Naive B cell (primary cell): Measurements from ENCODE around the gene DNAL4. TPM values are rescaled to one million over a fixed set of nuclear protein-coding genes. Genes with fewer than 3 reads are reported as not detected.

Source experiments
- ATAC-seq, 2 donors: fragments of 150-1000 bp; cut with Tn5 transposase; 2 replicates each; pipeline ENCODE4 v1.10.0; 2021; ENCODE audit warnings: low read depth in 2 of 2, mild to moderate bottlenecking in 2 of 2, moderate library complexity in 2 of 2
- DNase-seq: peaks from one replicate; pipeline ENCODE4 v3.0.0; 2022
- H3K27ac Mint-ChIP-seq, 6 donors: one replicate each; pipeline ENCODE4 v1.8.0; 2020 to 2022; ENCODE audit warnings: mild to moderate bottlenecking in 6 of 6, mixed read lengths in 6 of 6, moderate library complexity in 5 of 6, inconsistent platforms in 2 of 6
- H3K27me3 Mint-ChIP-seq, 3 donors: one replicate each; pipeline ENCODE4 v1.8.0; 2021 to 2022; ENCODE audit warnings: mixed read lengths in 3 of 3, mild to moderate bottlenecking in 1 of 3
- H3K36me3 Mint-ChIP-seq, 2 donors: one replicate each; pipeline ENCODE4 v1.8.0; 2020 to 2022; ENCODE audit warnings: mixed read lengths in 2 of 2, inconsistent platforms in 1 of 2, mild to moderate bottlenecking in 1 of 2
- H3K4me1 Mint-ChIP-seq, 3 donors: one replicate each; pipeline ENCODE4 v1.8.0; 2020 to 2022; ENCODE audit warnings: mixed read lengths in 3 of 3, inconsistent platforms in 1 of 3, mild to moderate bottlenecking in 1 of 3, moderate library complexity in 1 of 3
- H3K4me3 Mint-ChIP-seq, 8 donors: one replicate each; pipeline ENCODE4 v1.8.0; 2020 to 2022; ENCODE audit warnings: mild to moderate bottlenecking in 8 of 8, mixed read lengths in 8 of 8, moderate library complexity in 8 of 8, inconsistent platforms in 2 of 8
- H3K9me3 Mint-ChIP-seq, 7 donors: one replicate each; pipeline ENCODE4 v1.8.0; 2020 to 2022; ENCODE audit warnings: mixed read lengths in 7 of 7, mild to moderate bottlenecking in 5 of 7, inconsistent platforms in 2 of 7, moderate library complexity in 1 of 7
- polyA plus RNA-seq, 6 donors: library from polyadenylated mRNA; unstranded; fragments of 300-500 nt; fragmentation: Illumina TruSeq; gene quantifications; one replicate each; pipeline ENCODE4 v1.2.3, GENCODE V29; 2021; ENCODE audit warnings: low read depth in 6 of 6

The DNAL4 gene
- polyA plus RNA-seq, 6 donors from 2014 or later, result 10.6 to 15.7 (median 12.7) TPM

DNA sequence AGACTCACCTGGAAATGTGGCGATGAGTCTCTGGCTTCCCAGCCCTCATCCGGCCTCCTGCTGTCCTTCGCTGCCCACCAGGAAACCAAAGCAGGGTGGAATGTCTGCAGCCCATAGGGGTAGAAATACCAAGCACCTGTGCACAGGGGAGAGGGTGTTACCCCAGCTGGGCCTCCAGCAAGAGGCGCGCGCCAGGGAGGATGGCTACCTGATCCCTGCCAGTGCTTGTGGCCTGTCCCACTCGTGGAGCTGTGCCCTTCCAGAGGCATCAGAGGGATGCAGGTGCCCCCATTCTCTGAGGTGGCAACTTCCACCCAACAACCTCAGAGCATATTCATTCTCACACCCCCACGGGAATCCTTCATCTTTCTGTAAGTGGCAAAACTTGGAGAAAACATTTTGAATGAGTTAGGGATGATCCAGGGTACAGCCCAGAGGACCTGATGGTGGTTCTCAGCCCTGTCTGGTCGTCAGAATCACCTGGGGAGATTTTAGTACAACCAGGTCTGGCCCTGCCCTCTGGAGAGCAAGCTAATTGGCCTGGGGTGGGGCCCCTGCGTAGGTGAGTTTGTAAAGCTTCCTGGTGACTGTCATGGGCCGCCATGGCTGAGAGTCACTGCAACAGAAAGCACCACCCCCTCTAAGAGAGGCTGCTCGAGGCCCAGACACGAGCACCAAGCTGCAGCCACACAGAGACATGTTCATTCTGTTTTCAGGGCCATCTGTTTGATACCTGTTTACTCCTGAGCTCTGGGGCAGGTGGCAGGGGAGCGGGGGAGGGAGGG, 48.1 kb downstream of the DNAL4 start:
- Mint-ChIP-seq H3K4me3 (no peak overlapping the region), H3K4me1 (peaks cover 7 to 21% (median 17%) of the 10 kb centered on the region in 3 donors), H3K27me3 (no peaks in the 10 kb centered on the region), H3K36me3 (no peaks in the 10 kb centered on the region), H3K9me3 (no peaks in the 10 kb centered on the region), H3K27ac (peak overlapping the region in 2 of 6 donors; percentile 41 to 57)
- DNase-seq (no peak), ATAC-seq (no peak)

DNA sequence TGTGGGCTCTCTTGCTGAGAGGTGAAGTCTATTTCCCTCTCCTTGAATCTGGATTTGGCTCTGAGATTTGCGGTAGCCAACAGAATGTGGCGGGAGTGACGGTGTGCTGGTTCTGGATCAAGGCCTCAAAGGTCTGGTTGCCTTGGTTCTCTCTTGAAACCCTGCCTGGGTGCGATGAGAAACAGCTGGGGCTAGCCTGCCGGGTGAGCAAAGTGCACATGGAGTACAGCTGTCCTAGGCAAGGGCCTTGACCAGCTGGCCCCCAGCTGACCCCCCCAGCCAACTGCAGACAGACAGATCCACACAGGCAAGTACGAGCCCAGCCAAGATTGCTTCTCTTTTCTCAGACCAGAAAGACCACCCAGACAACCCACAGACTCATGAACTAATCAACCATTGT, 49.0 kb downstream of the DNAL4 start:
- no peak for DNase-seq
- no peaks in the 10 kb centered on the region for H3K27me3 Mint-ChIP-seq
- H3K27ac Mint-ChIP-seq, result peak overlapping the region in 2 of 6 donors; percentile 31 to 57
- ATAC-seq, result no peak
- H3K36me3 Mint-ChIP-seq, result no peaks in the 10 kb centered on the region
- no peaks in the 10 kb centered on the region for H3K9me3 Mint-ChIP-seq
- H3K4me1 Mint-ChIP-seq, result peaks cover 3 to 15% (median 13%) of the 10 kb centered on the region in 3 donors
- H3K4me3 Mint-ChIP-seq, result no peak overlapping the region

DNA sequence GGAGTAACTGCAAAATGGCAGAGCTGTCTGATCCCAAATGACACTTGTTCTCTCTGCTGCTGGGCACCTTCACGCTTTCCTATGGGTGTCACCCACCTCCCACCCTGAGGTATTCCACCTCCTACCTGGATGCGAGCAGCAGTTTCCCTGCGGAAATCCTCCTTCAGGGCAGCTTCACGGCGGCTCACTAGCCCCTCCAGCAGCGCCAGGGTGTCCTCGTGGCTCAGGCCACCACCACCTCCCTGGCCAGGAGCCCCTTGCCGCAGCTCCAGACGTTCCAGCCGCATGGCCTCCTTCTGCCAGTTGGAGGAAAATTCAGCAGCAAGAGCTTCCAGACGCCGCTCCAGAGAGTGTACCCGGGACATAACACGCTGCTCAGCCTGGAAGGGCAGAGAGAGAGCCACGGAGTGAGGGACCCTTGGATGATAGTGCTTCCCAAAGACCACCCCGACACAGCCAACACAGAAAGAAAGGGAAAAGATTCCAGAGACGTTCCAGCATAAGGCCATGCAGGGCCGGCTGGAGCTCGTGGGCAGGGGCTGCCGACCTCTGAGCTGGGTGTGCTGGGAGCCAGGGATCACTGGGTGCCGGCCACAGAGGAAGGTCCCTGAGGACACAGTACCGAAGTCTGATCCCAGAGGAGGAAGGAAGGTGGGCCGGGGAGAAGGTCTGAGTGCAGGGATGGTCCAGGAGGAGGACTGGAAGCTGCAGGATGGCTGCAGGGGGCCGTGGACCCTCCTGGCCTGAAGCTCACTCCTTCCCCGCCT, 51.6 kb downstream of the DNAL4 start:
- peaks cover 4 to 10% (median 8%) of the 10 kb centered on the region in 3 donors for H3K4me1 Mint-ChIP-seq
- peak overlapping the region in 4 of 6 donors; percentile 53 to 76 (median 64) for H3K27ac Mint-ChIP-seq
- H3K27me3 Mint-ChIP-seq, result no peaks in the 10 kb centered on the region
- H3K4me3 Mint-ChIP-seq, result no peak overlapping the region
- no peak for ATAC-seq
- peaks cover 0 to 11% of the 10 kb centered on the region in 2 donors for H3K36me3 Mint-ChIP-seq
- DNase-seq, result no peak
- H3K9me3 Mint-ChIP-seq, result no peaks in the 10 kb centered on the region

DNA sequence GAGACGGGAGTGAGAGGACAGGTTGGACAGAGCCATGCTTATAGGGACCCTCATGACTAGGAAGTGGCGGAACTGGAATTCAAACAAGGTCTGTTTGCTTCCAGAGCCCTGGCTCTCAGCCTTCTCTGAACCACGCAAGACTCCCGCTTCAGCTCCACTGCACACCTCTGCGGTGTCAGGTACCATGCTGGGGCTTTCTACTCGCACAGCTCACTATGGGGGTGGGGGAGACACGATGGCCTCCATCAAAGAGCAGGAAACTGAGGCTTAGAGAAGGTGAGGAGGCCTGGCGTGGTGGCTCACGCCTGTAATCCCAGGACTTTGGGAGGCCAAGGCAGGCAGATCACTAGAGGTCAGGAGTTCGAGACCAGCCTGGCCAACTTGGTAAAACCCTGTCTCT, 52.4 kb downstream of the DNAL4 start:
- H3K9me3 Mint-ChIP-seq, result no peaks in the 10 kb centered on the region
- no peak for ATAC-seq
- peaks cover 8 to 18% (median 12%) of the 10 kb centered on the region in 3 donors for H3K4me1 Mint-ChIP-seq
- no peaks in the 10 kb centered on the region for H3K27me3 Mint-ChIP-seq
- H3K4me3 Mint-ChIP-seq, result no peak overlapping the region
- H3K27ac Mint-ChIP-seq, result peak overlapping the region in 2 of 6 donors; percentile 49 to 83
- H3K36me3 Mint-ChIP-seq, result peaks cover 0 to 19% of the 10 kb centered on the region in 2 donors
- no peak for DNase-seq

DNA sequence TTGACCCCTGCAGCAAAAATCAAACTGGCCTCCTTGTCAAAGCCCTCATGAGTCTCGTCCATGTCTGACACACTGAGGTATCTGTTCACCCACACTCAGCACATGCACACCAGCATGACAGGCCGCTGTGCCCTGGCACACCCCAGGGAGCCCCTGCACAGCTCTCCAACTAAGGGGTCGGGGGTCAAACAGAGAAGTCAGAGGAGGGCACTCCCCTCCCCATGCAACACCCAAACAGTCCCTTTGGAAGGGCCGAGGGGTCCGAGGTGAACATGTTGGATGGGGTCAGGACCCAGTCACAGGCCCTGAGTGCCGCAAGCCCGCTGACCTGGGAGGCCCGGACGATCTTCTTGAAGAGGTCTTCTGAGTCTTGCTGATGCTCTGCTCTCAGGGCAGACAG, 52.8 kb downstream of the DNAL4 start:
- no peak for DNase-seq
- Mint-ChIP-seq H3K4me1 (peaks cover 9 to 22% (median 12%) of the 10 kb centered on the region in 3 donors), H3K27me3 (no peaks in the 10 kb centered on the region), H3K27ac (peak overlapping the region in 2 of 6 donors; percentile 49 to 83), H3K36me3 (peaks cover 0 to 19% of the 10 kb centered on the region in 2 donors), H3K9me3 (no peaks in the 10 kb centered on the region), H3K4me3 (no peak overlapping the region)
- ATAC-seq, result no peak

DNA sequence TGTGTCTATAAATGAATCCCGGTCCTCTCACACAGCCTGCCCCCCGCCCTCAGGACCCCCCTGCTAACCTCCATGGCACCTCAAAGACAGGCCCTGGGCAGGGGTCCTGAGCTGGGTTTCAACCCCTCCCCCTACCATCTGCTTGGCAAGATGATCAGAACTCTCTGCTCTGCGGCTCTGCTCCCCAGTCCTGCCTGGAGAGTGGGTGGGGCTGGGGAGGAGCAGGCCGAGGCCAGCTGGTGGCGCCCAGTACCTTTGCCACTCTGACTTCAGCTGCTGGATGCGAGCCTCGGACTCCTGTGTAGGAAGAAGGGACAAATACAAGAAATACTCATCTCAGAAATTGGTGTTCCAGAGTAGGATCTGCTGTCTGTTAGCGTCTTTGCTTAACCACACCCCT, 53.2 kb downstream of the DNAL4 start:
- H3K4me3 Mint-ChIP-seq, result no peak overlapping the region
- peaks cover 0 to 19% of the 10 kb centered on the region in 2 donors for H3K36me3 Mint-ChIP-seq
- peak overlapping the region in 2 of 6 donors; percentile 49 to 83 for H3K27ac Mint-ChIP-seq
- no peaks in the 10 kb centered on the region for H3K9me3 Mint-ChIP-seq
- ATAC-seq, result no peak
- DNase-seq, result no peak
- H3K27me3 Mint-ChIP-seq, result no peaks in the 10 kb centered on the region
- H3K4me1 Mint-ChIP-seq, result peaks cover 12 to 26% (median 13%) of the 10 kb centered on the region in 3 donors

DNA sequence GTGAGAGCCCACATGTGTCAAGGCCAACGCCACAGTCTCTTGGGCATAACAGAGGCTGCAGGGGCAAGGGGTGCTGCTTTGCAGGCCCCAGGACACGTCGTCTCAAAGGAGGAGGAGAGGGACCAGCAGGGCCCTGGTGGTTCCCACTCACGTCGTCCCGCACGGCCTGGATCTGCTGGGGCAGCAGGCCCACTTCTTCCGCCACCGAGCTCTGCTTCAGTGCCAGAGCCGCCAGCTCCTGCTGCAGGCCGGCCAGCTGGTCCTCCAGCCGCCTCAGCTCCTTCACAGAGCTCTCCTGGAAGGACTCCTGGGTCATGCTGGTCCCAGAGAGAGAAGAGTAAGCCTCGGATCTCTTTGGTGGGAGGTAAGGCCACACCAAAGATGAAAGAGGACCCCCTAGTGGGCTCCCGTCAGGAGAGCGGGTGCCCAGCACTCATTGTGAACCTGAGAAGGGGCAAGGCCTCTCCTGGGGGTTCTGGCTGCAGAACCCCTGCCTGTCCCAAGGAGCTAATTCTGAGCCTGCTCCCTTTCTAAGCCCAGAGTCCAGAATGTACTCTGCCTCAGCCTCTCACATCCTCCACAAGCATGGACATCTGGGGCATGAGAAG, 53.7 kb downstream of the DNAL4 start:
- Mint-ChIP-seq H3K27me3 (no peaks in the 10 kb centered on the region), H3K27ac (peak overlapping the region in 2 of 6 donors; percentile 49 to 69), H3K4me3 (no peak overlapping the region), H3K36me3 (peaks cover 0 to 19% of the 10 kb centered on the region in 2 donors), H3K4me1 (peaks cover 15 to 31% (median 17%) of the 10 kb centered on the region in 3 donors), H3K9me3 (no peaks in the 10 kb centered on the region)
- no peak for DNase-seq
- ATAC-seq, result no peak

DNA sequence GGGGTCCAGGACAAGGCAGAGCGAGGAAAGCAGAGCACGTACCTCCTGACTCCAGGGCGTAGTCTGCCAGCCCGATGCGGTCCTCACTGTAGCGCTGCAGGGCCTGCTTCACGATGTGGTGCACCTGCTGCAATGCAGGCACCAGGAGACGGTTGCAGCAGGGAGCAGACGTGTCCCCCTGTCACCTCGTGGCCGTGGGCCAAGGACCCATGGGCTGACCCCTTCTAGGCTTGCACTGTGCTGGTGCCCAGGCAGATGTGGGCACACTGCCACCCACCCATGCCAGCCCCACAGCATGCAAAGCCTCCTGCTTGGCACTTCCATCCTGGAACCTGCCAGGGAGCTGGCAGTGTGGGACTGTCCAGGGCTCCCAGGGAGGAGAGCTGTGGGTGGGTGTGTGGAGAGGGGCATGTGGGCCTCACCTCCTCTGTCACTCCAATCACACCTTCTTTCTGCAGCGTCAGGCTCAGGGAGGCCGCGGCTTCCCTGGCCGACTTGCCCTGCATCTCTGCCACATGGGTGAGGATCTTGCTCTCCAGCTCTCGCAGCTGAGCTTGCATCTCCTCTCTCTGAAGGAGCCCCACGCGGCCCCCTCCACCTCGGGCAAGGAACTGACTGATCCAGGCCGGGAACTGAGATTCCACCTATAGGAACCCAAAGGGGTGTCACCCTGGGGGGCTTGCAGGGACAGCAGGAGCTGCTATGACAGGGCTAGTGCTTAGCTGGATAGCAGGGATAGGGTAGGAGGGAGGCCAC, 54.5 kb downstream of the DNAL4 start:
- no peaks in the 10 kb centered on the region for H3K27me3 Mint-ChIP-seq
- ATAC-seq, result no peak
- DNase-seq, result no peak
- H3K36me3 Mint-ChIP-seq, result peaks cover 0 to 19% of the 10 kb centered on the region in 2 donors
- H3K4me1 Mint-ChIP-seq, result peaks cover 17 to 37% (median 19%) of the 10 kb centered on the region in 3 donors
- H3K4me3 Mint-ChIP-seq, result no peak overlapping the region
- peak overlapping the region in 1 of 6 donors; percentile 52 for H3K27ac Mint-ChIP-seq
- no peaks in the 10 kb centered on the region for H3K9me3 Mint-ChIP-seq

DNA sequence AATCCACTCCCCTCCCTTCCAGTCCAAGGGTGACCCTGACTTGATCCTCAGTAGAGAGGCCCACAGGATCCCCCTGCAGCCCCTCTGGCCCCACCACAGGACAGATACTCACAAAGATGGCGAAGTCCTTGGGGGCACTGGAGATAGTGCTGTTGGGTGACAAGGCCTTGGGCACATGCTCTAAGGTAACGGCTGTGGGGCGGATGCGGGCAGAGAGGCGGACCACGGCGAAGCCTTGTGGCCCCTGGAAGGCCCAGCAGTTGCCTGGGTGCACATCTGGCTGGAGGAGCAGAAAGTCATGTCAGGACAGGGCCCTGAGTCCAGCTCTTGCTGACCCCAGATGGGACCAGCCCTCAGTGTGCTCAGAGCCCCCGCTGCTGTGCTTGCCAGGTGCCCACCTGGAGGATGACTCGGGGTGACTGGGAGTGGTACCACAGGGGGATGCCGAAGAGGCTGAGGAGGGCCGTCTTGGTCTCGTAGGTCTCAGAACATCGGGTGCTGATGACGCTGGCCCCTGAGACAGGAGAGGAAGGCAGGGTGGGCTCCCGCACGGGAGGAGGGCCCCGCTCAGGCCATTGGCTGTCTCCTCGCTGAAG, 55.4 kb downstream of the DNAL4 start:
- DNase-seq, result no peak
- no peaks in the 10 kb centered on the region for H3K9me3 Mint-ChIP-seq
- no peak for ATAC-seq
- H3K4me3 Mint-ChIP-seq, result no peak overlapping the region
- peaks cover 0 to 19% of the 10 kb centered on the region in 2 donors for H3K36me3 Mint-ChIP-seq
- H3K27ac Mint-ChIP-seq, result peak overlapping the region in 2 of 6 donors; percentile 82 to 87
- H3K4me1 Mint-ChIP-seq, result peaks cover 22 to 46% (median 28%) of the 10 kb centered on the region in 3 donors
- no peaks in the 10 kb centered on the region for H3K27me3 Mint-ChIP-seq

DNA sequence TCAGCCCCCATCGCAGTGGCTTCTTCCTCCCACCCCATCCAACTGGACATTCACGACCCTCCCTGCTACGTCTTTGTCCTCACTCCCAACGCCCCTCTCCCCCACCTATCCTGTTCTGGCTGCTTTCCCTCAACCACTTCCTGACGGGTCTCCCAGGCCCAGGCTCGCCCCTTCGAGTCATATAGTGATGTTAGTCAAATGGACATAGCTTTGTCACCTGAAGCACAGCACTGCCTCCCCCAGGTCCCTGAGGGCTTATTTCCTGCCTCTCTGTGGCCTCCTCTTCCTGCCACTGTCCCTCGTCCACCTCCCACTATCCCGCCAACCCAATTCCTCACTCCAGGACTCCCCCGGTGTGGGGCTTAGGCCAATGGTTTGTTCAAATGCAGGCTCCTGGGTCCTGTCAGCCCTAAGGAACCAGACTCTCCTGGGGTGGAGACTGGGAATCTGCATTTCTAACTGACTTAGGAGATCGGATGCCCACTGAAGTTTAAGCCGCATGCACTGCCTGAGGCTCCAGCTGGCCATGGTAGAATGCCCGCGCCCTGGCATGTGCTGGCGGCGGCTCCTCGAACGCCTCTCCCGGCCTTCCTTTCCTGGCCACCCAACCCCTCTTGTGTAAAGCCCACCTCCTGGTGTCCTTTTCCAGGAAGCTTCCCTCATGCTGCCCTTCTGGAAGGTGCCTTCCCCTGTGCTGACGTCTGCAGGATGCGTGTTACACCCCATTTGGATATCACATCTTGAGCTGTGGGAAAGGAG, 56.5 kb downstream of the DNAL4 start:
- peaks cover 27 to 54% (median 35%) of the 10 kb centered on the region in 3 donors for H3K4me1 Mint-ChIP-seq
- H3K4me3 Mint-ChIP-seq, result peak overlapping the region in 1 of 8 donors; percentile 44
- H3K27ac Mint-ChIP-seq, result peak overlapping the region; percentile 74 to 87 (median 81)
- H3K9me3 Mint-ChIP-seq, result no peaks in the 10 kb centered on the region
- peaks cover 0 to 19% of the 10 kb centered on the region in 2 donors for H3K36me3 Mint-ChIP-seq
- no peaks in the 10 kb centered on the region for H3K27me3 Mint-ChIP-seq
- ATAC-seq (no peak), DNase-seq (no peak)

DNA sequence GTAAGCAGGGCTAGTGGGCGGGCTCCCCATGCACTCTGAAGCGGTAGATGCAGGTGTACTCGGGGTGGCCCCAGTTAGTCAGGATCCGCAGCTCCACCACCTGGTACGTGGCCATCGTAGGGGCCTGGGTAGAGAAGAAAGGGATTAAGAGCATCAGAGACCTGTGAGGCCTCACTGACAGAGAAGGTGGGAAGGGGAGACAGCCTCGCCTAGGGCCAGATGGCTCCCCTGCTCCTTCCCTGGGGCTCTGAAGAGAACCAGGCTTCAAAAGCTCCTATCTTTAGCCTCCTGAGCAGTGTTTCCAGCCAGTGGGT, 57.7 kb downstream of the DNAL4 start:
- no peak for ATAC-seq
- H3K27me3 Mint-ChIP-seq, result no peaks in the 10 kb centered on the region
- no peak for DNase-seq
- peak overlapping the region in 4 of 6 donors; percentile 42 to 87 (median 66) for H3K27ac Mint-ChIP-seq
- H3K9me3 Mint-ChIP-seq, result no peaks in the 10 kb centered on the region
- H3K4me3 Mint-ChIP-seq, result peak overlapping the region in 1 of 8 donors; percentile 2
- peaks cover 0 to 19% of the 10 kb centered on the region in 2 donors for H3K36me3 Mint-ChIP-seq
- peaks cover 27 to 52% (median 35%) of the 10 kb centered on the region in 3 donors for H3K4me1 Mint-ChIP-seq
